NCI-H2227 treated with DMSO at 0.1 percent for 48 hours (cell line): Measurements from ENCODE around the gene FLG.
"Not testable (repeated sequence)": the region's sequence is repeated elsewhere in the genome, so short reads cannot be mapped to it uniquely, and the experiment has no call there.

Experiments used
- DNase-seq: peaks from one replicate; lab custom pipeline; 2025; lab: John Stamatoyannopoulos, UW

The FLG gene

DNA sequence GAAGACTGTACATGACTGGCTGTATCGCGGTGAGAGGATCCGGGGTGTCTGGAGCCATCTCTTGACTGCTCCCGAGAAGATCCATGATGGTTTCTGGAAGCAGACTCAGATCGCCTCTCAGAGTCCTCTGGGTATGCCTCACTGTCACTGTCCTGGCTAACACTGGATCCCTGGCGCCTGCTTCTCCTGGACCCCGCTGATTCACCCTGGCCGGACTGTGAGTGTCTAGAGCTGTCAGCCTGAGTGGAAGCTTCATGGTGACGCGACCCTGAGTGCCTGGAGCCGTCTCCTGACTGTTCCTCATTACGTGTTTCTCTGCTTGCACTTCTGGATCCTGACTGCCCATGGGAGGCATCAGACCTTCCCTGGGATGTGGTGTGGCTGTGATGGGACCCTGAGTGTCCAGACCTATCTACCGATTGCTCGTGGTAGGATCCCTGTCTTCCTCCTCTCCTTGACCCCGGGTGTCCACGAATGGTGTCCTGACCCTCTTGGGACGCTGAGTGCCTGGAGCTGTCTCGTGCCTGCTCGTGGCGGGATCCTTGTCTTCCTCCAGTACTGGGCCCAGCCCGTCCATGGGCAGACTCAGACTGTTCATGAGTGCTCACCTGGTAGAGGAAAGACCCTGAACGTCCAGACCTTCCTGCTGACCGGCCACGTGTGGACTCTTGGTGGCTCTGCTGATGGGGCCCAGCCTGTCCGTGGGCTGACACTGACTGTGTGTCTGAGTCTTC is 21.7 kb downstream of the FLG start:
- not testable (repeated sequence) for DNase-seq

- DNase-seq = not testable (repeated sequence)
Observed at GRCh38 chr1:152256394-152256793, 68.6 kb downstream of the FLG start.
